AG08395 (cell line): ENCODE results near the gene PDXDC1.
A peak's percentile ranks its signal among the peaks of the same experiment; 100 is the strongest.
"Not testable (repeated sequence)": the region's sequence is repeated elsewhere in the genome, so short reads cannot be mapped to it uniquely, and the experiment has no call there.

Experiments
- DNase-seq: peaks from one replicate; pipeline ENCODE4 v3.0.0; 2012; ENCODE audit warnings: mixed read lengths, low spot score

The PDXDC1 gene

GRCh38 chr16:15035163-15035729 lies 60.4 kb downstream of the PDXDC1 start:
- no peak for DNase-seq

- no peak for DNase-seq
Observed at GRCh38 chr16:15037003-15037402, 62.2 kb downstream of the PDXDC1 start.

GRCh38 chr16:15037745-15038144 lies 62.9 kb downstream of the PDXDC1 start:
- DNase-seq: no peak

DNA sequence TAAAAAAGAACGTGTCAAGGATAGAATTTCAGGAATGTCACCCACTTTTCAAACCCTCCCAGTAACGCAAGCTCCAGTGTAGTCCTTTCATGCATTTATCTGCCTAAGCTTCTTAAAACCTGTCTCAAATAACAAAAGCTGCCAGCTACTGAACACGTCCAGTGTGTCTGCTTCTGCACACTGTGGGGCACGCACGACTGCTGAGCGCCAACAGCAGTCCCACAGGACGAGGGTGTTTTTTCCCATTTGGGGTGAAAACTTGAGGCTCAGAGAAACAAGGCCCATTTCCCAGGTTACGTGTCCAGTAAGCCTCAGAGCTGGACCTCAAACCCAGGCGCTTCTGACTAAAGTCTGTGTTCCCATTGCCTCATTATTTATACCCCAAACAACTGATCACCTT lies 63.9 kb downstream of the PDXDC1 start:
- DNase-seq: no peak

GRCh38 chr16:15041271-15042004 lies 66.6 kb downstream of the PDXDC1 start:
- DNase-seq: peak; percentile 95

DNA sequence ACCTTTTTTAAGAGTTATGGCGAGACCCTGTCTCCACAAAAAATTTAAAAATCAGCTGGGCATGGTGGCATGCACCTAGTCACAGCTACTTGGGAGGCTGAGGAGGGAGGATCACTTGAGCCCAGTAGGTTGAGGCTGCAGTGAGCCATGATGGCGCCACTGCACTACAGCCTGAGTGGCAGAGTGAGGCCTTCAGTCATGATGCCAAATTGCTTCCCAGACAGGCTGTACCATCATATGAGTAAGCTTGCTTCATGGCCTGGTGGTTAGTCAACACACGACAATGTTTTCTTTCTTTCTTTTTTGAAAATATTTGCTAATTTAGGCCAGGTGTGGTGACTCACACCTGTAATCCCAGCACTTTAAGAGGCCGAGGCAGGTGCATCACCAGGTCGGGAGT lies 68.5 kb downstream of the PDXDC1 start:
- peak; percentile 12 for DNase-seq

- DNase-seq: no peak
Observed at GRCh38 chr16:15044286-15044685, 69.5 kb downstream of the PDXDC1 start.

DNA sequence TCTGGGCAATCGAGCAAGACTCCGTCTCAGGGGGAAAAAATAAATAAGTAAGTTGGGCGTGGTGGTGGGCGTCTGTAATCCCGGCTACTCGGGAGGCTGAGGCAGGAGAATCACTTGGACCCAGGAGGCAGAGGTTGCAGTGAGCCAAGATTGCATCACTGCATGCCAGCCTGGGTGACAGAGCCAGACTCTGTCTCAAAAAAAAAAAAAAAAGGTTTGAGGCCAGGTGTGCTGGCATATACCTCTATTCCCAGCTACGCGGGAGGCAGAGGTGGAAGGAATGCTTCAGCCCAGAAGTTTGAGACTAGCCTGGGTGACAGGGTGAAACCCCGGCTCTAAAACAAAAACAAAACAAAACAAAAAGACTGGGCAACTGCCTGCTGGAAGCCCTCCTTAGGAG lies 70.4 kb downstream of the PDXDC1 start:
- DNase-seq: not testable (repeated sequence)

GRCh38 chr16:15046692-15047376 lies 72.0 kb downstream of the PDXDC1 start:
- no peak for DNase-seq

DNA sequence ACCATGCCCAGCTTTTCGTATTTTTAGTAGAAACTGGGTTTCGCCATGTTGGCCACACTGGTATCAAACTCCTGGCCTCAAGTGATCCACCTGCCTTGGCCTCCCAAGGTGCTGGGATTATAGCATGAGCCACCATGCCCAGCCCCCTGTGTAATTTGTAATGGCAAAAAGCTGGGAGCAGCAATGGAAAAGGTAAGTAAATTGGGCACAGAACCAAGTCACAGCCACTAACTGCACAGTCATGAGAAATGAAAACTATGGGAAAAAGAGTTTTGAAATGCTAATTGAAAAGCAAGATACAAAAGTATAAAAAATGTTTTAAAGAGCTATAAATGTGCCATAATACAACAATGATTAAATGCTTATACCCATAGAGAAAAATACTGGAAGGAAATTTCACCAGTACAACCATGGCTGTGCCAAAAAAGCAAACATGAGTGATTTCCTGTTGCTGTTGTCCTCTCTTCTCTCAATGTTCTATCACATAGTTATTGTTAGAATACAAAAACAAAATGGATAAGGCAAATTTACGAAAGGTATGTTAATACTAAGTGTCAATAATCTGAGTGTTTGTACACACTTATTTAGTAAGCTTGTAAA lies 74.9 kb downstream of the PDXDC1 start:
- DNase-seq: no peak

GRCh38 chr16:15050440-15050839 lies 75.6 kb downstream of the PDXDC1 start:
- not testable (repeated sequence) for DNase-seq

- DNase-seq: no peak
Observed at GRCh38 chr16:15051387-15051951, 76.6 kb downstream of the PDXDC1 start.

DNA sequence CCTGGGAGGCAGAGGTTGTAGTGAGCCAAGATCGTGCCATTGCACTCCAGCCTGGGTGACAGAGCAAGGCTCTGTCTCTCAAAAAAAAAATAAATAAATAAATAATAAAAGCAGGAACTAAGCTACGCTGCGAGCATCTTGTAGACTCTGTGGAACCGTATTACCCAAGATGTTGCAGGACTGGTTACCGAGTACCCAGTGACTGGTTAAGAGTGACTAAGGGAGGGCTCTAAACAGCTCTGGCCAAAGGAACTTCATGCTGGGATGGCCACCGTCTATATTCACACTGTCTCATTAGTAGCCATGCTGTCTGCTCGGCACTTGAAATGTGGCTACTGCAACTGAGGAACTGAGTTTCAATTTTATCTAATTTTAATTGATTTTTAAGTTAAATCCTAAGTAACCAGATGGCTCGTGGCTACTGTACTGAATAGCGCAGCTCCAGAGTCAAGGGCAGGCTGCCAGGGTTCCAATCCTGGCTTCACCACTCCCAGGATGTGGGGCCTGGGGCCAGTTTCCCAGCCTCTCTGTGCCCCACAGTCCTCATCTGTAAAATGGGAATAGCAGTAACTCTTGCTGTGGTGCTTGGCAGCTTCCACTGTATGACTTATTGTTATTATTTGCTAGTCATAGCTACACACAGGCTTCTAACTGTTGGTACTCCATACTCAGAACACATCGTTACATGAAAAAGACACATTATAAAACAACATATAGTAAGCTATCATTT lies 78.1 kb downstream of the PDXDC1 start:
- DNase-seq: peak; percentile 26

GRCh38 chr16:15053904-15054303 lies 79.1 kb downstream of the PDXDC1 start:
- no peak for DNase-seq

GRCh38 chr16:15054357-15055140 lies 79.7 kb downstream of the PDXDC1 start:
- no peak for DNase-seq

GRCh38 chr16:15055141-15056053 lies 80.6 kb downstream of the PDXDC1 start:
- peak; percentile 12 for DNase-seq

- DNase-seq: no peak
Observed at GRCh38 chr16:15057681-15058417, 83.0 kb downstream of the PDXDC1 start.

DNA sequence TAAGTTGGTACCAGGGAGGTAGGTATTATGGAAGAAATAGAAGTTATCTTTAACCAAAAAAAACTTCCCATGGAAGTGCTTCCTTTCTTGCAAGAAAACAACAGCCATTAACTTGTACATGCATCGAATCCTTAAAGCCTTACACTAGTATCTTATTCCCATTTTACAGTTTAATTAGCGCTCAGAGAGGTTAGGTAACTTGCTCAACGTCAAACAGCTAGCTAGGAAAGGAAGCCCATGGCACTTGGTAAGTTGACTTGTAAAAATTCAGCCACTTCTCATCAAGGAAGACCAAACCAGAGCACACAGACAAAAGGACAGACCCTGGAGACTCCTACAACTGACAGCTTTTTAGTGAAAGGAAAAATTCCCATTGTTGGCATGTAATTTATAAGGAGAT lies 84.5 kb downstream of the PDXDC1 start:
- DNase-seq: no peak
